OCI-LY7 (cell line): ENCODE data around the gene ZBTB40. TPM values are rescaled to one million over a fixed set of nuclear protein-coding genes. Genes with fewer than 3 reads are reported as not detected.

Experiments used
- BruUV-seq: library from RNA; stranded (reverse); fragments of 400-500 nt; replicated peaks from 2 replicates; lab custom pipeline; 2021; lab: Mats Ljungman, UMichigan
- CTCF ChIA-PET: fragments of 300-600 bp; sonication (Branson Sonifier 250); formaldehyde crosslinking; loops from one replicate; lab custom pipeline; 2022; ENCODE audit warnings: antibody characterized with exemption; ENCODE audit not compliant: unreplicated experiment; lab: Charles Lee
- POLR2A ChIA-PET: fragments of 300-600 bp; sonication (Branson Sonifier 250); formaldehyde crosslinking; loops from one replicate; lab custom pipeline; 2022; ENCODE audit warnings: antibody characterized with exemption; lab: Charles Lee
- DNase-seq: peaks from one replicate; pipeline ENCODE4 v3.0.0-alpha.2; 2015; ENCODE audit warnings: low spot score
- H2AFZ ChIP-seq: fragments of 200-600 bp; sonication (generic), shearing (Covaris generic); 2 replicates; pipeline ENCODE4 v1.6.1; 2014; ENCODE audit warnings: mild to moderate bottlenecking, antibody characterized with exemption, low read length, moderate library complexity
- H3K27ac ChIP-seq: fragments of 200-600 bp; sonication (generic); 2 replicates; pipeline ENCODE4 v1.5.1; 2014; ENCODE audit warnings: mixed run types, low read depth, mild to moderate bottlenecking, moderate library complexity, low read length, inconsistent platforms; ENCODE audit not compliant: poor library complexity, severe bottlenecking
- H3K36me3 ChIP-seq: fragments of 200-600 bp; sonication (generic); 2 replicates; pipeline ENCODE4 v1.6.1; 2014; ENCODE audit warnings: mild to moderate bottlenecking, antibody characterized with exemption, low read length, moderate library complexity, mixed read lengths; ENCODE audit not compliant: insufficient read depth
- H3K4me1 ChIP-seq: fragments of 200-600 bp; sonication (generic); 2 replicates; pipeline ENCODE4 v1.5.1; 2014; ENCODE audit warnings: mild to moderate bottlenecking, low read length; ENCODE audit not compliant: insufficient read depth, poor library complexity, severe bottlenecking
- H3K4me2 ChIP-seq: fragments of 200-600 bp; sonication (generic); 2 replicates; pipeline ENCODE4 v1.6.1; 2014; ENCODE audit warnings: mild to moderate bottlenecking, low read length
- H3K4me3 ChIP-seq: fragments of 200-600 bp; sonication (generic); 2 replicates; pipeline ENCODE4 v1.5.1; 2014; ENCODE audit warnings: mild to moderate bottlenecking, low read depth, low read length; ENCODE audit not compliant: poor library complexity, severe bottlenecking
- H3K79me2 ChIP-seq: fragments of 200-600 bp; sonication (generic); 2 replicates; pipeline ENCODE4 v1.6.1; 2016; ENCODE audit warnings: low read depth, mild to moderate bottlenecking, low read length, moderate library complexity, mixed read lengths; ENCODE audit not compliant: insufficient read depth
- H3K9me2 ChIP-seq: fragments of 200-600 bp; sonication (generic); 2 replicates; pipeline ENCODE4 v1.6.1; 2016; ENCODE audit warnings: mild to moderate bottlenecking, low read length, mixed read lengths; ENCODE audit not compliant: insufficient read depth
- H3K9me3 ChIP-seq: fragments of 200-600 bp; sonication (generic); 2 replicates; pipeline ENCODE4 v1.6.1; 2014; ENCODE audit warnings: mild to moderate bottlenecking, mixed run types, low read length, mixed read lengths
- H4K20me1 ChIP-seq: fragments of 200-600 bp; sonication (generic); 2 replicates; pipeline ENCODE4 v1.6.1; 2014; ENCODE audit warnings: mild to moderate bottlenecking, antibody characterized with exemption, low read length, moderate library complexity, mixed read lengths; ENCODE audit not compliant: insufficient read depth
- EZH2phosphoT487 ChIP-seq: fragments of 200-600 bp; sonication (generic); IDR thresholded peaks from 2 replicates; pipeline ENCODE4 v1.6.1; 2018; ENCODE audit warnings: low read depth, borderline replicate concordance, mild to moderate bottlenecking, mixed run types, antibody characterized with exemption, low read length, moderate library complexity, mixed read lengths
- intact Hi-C: fragments of 100-400 bp; cut with micrococcal nuclease; formaldehyde crosslinking; loops from one replicate; pipeline ENCODE4 v1.10.0; 2022; ENCODE audit not compliant: unreplicated experiment
- total RNA-seq, 2 experiments: library from RNA; depleted of rRNA in 1 of 2; stranded (reverse); fragments of >200 nt in 1 of 2; shearing (Covaris generic) in 1 of 2; gene quantifications; 2 replicates each; pipeline ENCODE4 v1.2.3, GENCODE V29; 2014 to 2022
- TF ChIP-seq, protein P1 (sequence below): fragments of 200-600 bp; sonication (generic); conservative IDR thresholded peaks from 2 replicates; pipeline ENCODE4 v1.5.1; 2014; ENCODE audit warnings: mild to moderate bottlenecking, antibody characterized with exemption, low read length, moderate library complexity, mixed read lengths

The ZBTB40 gene
- total RNA-seq, 2 experiments from 2014 or later, result 16.6 to 17.3 TPM

DNA sequence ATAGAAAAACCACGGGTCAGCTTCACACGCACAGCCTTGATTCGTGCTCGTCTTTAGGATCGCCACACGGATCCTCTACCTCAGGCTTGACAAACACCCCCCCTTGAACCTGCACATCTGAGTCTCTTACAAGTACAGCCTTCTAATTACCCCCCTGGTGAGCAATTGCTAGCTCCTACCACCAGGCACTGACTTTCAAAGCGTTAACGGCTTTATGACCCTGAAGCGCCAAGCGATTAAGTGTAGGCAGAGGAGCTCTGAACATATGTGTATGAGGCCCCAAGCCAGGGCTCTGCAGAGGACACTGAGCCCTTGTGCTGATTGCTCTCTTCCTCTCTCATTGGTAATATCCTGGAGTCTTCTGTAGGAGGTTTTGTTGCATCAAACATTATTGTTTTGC is 55.9 kb downstream of the ZBTB40 start:
- no peak for DNase-seq
- CTCF ChIA-PET, result no interaction called here
- Histone ChIP-seq H3K4me3 (no peak overlapping the region), H3K4me1 (no peaks in the 10 kb centered on the region), H3K27ac (no peak overlapping the region), H3K9me2 (no peaks in the 10 kb centered on the region), H3K4me2 (no peak overlapping the region), H3K36me3 (peaks cover 66% of the 10 kb centered on the region), H3K79me2 (no peaks in the 10 kb centered on the region), H3K9me3 (no peaks in the 10 kb centered on the region), H4K20me1 (no peaks in the 10 kb centered on the region), H2AFZ (no peak overlapping the region)
- intact Hi-C loops, result no loop called here
- POLR2A ChIA-PET, result no interaction called here
- no TSS peak for BruUV-seq
- TF ChIP-seq, protein P1, sequence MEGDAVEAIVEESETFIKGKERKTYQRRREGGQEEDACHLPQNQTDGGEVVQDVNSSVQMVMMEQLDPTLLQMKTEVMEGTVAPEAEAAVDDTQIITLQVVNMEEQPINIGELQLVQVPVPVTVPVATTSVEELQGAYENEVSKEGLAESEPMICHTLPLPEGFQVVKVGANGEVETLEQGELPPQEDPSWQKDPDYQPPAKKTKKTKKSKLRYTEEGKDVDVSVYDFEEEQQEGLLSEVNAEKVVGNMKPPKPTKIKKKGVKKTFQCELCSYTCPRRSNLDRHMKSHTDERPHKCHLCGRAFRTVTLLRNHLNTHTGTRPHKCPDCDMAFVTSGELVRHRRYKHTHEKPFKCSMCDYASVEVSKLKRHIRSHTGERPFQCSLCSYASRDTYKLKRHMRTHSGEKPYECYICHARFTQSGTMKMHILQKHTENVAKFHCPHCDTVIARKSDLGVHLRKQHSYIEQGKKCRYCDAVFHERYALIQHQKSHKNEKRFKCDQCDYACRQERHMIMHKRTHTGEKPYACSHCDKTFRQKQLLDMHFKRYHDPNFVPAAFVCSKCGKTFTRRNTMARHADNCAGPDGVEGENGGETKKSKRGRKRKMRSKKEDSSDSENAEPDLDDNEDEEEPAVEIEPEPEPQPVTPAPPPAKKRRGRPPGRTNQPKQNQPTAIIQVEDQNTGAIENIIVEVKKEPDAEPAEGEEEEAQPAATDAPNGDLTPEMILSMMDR, result no peak
- no peak for TF ChIP-seq EZH2phosphoT487

DNA sequence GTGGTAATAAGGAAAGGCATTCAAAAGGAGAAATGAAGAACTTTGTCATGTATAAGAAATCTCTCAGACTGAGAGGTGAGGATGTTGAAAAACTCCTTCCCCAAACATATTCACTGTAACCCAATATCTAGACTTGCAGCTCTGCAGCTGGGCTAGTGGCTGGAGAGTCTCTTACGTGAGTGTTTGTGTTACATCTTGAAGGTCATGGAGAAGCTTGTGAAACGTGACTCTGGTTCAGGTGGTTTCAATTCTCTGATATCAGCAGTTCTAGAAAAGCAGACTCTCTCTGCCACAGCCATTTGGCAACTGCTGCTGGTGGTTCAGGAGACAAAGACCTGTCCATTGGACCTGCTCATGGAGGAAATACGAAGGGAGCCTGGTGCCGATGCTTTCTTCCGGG is 56.7 kb downstream of the ZBTB40 start:
- DNase-seq, result no peak
- no peak for TF ChIP-seq EZH2phosphoT487
- TF ChIP-seq, protein P1, result no peak
- intact Hi-C loops, result no loop called here
- Histone ChIP-seq H3K4me3 (no peak overlapping the region), H3K4me1 (no peaks in the 10 kb centered on the region), H3K36me3 (peaks cover 73% of the 10 kb centered on the region), H4K20me1 (no peaks in the 10 kb centered on the region), H3K9me2 (no peaks in the 10 kb centered on the region), H3K9me3 (no peaks in the 10 kb centered on the region), H2AFZ (no peak overlapping the region), H3K4me2 (no peak overlapping the region), H3K79me2 (no peaks in the 10 kb centered on the region), H3K27ac (no peak overlapping the region)
- ChIA-PET POLR2A (interaction anchor here (0.6 kb wide), 1 partner anchor 1120 kb away, joined by 4 read pairs; no protein-coding TSS in a partner anchor), CTCF (no interaction called here)
- BruUV-seq, result no TSS peak

DNA sequence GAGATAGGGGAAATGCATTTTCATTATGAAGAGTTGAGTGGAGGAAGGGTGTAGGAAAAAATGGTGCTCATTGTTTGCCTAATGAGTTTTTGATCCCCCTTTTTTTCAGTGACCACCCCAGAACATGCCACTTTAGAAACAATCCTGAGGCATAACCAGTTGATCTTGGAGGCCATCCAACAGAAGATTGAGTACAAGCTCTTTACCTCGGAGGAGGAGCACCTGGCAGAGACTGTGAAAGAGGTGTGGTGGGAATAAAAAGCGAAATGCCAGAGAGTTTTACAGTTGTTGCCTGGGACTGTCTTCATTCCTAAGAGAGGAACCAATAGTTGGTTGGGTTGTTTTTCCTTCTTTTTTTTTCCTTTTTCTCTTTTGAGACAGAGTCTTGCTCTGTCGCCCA is 57.3 kb downstream of the ZBTB40 start:
- H3K36me3 ChIP-seq, result peaks cover 76% of the 10 kb centered on the region
- no peaks in the 10 kb centered on the region for H3K9me3 ChIP-seq
- H3K79me2 ChIP-seq, result no peaks in the 10 kb centered on the region
- H4K20me1 ChIP-seq, result no peaks in the 10 kb centered on the region
- H3K4me1 ChIP-seq, result no peaks in the 10 kb centered on the region
- ChIA-PET POLR2A (interaction anchor here (0.6 to 0.7 kb wide), 2 partner anchors 11 to 1119 kb away, joined by 3 to 4 read pairs; no protein-coding TSS in a partner anchor), CTCF (no interaction called here)
- H3K27ac ChIP-seq, result no peak overlapping the region
- no peak overlapping the region for H3K4me3 ChIP-seq
- BruUV-seq, result no TSS peak
- H3K4me2 ChIP-seq, result no peak overlapping the region
- no peaks in the 10 kb centered on the region for H3K9me2 ChIP-seq
- DNase-seq, result no peak
- no peak overlapping the region for H2AFZ ChIP-seq
- TF ChIP-seq EZH2phosphoT487, result no peak
- TF ChIP-seq, protein P1, result no peak
- intact Hi-C loops, result no loop called here
